Suppressor macrophage (primary cell): ENCODE measurements around the gene CNR1.

Source experiments
- DNase-seq, 4 experiments: peaks; one replicate each; pipeline ENCODE4 v3.0.0-alpha.2; 2020 to 2022

The CNR1 gene

GRCh38 chr6:88143421-88144157 is 22.6 kb downstream of the CNR1 start:
- no peak for DNase-seq

- DNase-seq = no peak
Observed at GRCh38 chr6:88142297-88142668, 23.9 kb downstream of the CNR1 start.

DNA sequence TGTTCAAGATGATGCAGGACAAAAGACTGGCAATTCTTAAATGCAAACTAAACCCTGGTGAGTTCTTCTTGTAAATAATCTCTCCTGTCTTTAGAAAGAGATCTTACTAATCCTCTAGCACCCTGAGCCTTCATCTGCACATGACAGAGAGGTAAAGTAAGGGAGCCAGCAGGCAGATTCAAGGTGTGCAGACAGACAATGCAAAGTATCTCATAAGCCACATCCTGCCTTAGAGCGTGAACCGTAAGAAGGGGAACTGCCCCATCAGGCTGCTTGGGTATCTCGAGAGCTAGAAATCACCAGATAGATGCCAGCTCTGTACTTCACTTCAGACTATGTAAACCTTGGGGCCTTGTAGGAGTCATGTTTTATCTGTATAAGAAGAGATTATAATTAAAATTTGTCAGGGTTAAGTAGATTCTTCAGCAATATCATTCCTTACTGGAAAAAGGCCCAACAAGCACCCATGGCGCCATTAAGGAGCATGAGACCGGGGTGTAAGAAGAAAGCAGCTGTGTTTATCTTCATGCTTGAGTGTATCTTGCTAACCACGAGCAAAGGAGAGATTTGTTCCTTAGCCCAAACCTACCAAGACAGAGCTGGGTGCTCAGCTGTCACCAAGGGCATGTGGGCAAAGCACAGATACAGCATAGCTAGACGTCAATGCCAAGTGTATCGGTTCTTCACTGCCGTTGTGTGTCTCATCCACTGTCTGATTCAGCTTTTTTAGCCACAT is 24.4 kb downstream of the CNR1 start:
- DNase-seq = no peak

GRCh38 chr6:88137915-88138314 is 28.2 kb downstream of the CNR1 start:
- no peak for DNase-seq

DNA sequence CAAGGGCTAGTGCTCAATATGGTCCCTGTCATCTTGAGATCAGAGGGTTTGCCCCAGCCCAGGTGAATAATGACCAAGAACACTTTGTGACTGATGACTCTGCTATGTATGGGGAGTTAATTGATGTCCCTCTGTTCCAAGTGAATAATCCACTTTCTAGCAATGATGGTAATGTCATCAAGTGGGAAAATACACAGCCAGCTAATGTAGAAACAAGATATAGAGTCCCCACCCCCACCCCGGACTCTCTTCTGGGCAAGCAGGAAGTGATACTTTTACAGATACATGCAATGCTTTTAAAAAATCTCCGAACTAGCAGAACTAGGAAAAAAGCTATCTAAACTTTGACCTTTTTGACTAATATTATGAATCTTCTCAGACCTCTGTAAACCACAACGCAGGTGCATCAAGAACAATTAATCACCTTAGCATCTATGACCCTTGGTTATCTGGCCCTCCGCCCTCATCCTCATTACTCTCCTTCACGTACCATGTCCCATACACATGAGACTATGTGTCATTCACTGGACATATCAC is 30.5 kb downstream of the CNR1 start:
- peak in 1 of 4 experiments; percentile 6 for DNase-seq

GRCh38 chr6:88134575-88134974 is 31.6 kb downstream of the CNR1 start:
- DNase-seq = no peak

GRCh38 chr6:88133718-88134117 is 32.4 kb downstream of the CNR1 start:
- DNase-seq = no peak

DNA sequence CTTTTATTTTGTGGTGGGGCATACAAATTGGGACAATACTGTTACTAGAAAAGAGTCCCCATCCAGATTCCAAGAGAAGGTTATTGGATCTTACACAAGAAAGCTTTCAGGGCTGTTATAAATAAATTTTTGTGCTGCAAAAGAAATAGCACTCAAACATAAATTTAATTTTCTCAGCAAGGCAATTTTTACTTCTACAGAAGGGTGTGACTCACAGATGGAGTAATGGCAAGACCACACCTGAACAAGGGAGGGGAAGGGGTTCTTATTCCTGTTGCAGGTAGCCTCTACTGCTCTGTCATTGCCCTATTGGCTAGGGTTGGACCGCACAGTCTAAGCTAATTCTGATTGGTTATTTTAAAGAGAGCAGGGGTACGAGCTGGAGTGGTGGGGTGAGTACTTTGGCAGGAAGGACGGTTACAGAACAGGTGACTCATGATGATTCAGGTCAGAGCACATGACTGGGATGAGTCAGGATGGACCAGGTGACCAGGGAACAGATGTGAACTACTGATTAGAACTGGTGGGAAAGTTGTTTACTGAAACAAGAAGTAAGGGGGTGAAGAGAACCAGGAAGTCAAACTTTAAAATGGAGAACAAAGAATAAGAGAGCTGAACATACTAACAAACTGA is 41.1 kb downstream of the CNR1 start:
- no peak for DNase-seq

DNA sequence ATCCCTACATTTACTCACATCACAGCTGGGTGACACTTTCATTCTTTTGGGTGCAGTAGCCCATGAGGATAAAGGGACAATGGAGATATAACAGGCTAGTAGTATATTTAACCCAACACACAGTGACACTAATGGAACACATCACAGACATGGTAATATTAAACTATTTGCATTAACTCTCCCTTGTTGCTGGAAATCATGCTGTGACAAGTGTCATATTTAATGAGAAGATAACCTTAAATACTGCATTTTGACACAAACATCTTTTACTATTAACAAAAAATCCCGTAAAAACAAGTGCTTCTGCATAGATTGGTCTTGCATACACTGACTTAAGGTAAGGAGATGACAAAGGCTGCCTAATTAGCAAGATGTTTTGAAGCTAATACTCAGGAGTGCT is 45.5 kb downstream of the CNR1 start:
- DNase-seq = no peak

DNA sequence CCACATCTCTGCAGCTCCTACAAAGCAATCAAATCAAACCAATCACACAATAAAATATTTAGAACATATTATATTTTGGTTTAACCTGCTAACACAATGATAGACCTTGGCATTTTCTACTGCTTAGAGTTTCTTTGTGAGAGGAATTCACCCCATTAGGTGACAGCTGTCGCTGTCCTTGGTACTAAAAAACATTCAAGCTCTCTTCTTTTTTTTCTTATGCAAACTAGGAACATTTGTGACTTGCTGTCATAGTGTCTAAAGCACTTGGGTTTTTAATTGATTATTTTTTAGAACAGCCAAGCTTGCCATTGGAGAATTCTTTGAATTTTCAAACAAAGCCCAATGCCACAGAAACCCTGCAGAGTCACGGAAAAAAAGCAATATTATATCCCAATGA is 46.4 kb downstream of the CNR1 start:
- peak in 1 of 4 experiments; percentile 20 for DNase-seq

- DNase-seq = no peak
Observed at GRCh38 chr6:88116276-88116675, 49.9 kb downstream of the CNR1 start.

GRCh38 chr6:88115307-88115706 is 50.8 kb downstream of the CNR1 start:
- no peak for DNase-seq

DNA sequence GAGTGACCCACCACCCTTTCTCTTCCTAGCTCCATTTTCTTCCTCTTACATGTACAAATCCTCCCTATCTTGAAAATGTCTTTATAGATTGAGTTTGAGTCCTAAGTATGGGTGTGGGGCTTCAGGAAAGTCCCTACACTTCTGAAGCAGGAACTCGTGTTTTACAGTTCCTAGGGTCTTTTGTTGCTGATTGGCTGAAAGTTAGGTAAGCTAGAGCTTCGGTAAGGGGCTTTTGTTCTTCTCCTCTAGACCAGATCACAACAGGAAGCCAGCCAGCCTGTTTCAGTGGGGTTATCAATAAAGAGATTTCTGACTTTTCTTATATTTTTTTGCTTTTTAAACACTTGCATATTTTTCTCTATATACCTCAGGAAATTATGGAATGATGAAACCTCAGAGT is 51.3 kb downstream of the CNR1 start:
- no peak for DNase-seq

GRCh38 chr6:88111991-88112390 is 54.2 kb downstream of the CNR1 start:
- no peak for DNase-seq

- DNase-seq = no peak
Observed at GRCh38 chr6:88107241-88107640, 58.9 kb downstream of the CNR1 start.

- no peak for DNase-seq
Observed at GRCh38 chr6:88105741-88106340, 60.3 kb downstream of the CNR1 start.
